HG03039 (cell line): Measurements from ENCODE around the gene CGNL1.

ENCODE experiments used
- ATAC-seq: cut with Tn5 transposase; IDR thresholded peaks from one replicate; pipeline ENCODE4 v1.9.1; 2021; ENCODE audit warnings: mild to moderate bottlenecking, moderate library complexity; ENCODE audit not compliant: unreplicated experiment

The CGNL1 gene, protein sequence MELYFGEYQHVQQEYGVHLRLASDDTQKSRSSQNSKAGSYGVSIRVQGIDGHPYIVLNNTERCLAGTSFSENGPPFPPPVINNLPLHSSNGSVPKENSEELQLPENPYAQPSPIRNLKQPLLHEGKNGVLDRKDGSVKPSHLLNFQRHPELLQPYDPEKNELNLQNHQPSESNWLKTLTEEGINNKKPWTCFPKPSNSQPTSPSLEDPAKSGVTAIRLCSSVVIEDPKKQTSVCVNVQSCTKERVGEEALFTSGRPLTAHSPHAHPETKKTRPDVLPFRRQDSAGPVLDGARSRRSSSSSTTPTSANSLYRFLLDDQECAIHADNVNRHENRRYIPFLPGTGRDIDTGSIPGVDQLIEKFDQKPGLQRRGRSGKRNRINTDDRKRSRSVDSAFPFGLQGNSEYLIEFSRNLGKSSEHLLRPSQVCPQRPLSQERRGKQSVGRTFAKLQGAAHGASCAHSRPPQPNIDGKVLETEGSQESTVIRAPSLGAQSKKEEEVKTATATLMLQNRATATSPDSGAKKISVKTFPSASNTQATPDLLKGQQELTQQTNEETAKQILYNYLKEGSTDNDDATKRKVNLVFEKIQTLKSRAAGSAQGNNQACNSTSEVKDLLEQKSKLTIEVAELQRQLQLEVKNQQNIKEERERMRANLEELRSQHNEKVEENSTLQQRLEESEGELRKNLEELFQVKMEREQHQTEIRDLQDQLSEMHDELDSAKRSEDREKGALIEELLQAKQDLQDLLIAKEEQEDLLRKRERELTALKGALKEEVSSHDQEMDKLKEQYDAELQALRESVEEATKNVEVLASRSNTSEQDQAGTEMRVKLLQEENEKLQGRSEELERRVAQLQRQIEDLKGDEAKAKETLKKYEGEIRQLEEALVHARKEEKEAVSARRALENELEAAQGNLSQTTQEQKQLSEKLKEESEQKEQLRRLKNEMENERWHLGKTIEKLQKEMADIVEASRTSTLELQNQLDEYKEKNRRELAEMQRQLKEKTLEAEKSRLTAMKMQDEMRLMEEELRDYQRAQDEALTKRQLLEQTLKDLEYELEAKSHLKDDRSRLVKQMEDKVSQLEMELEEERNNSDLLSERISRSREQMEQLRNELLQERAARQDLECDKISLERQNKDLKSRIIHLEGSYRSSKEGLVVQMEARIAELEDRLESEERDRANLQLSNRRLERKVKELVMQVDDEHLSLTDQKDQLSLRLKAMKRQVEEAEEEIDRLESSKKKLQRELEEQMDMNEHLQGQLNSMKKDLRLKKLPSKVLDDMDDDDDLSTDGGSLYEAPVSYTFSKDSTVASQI

DNA sequence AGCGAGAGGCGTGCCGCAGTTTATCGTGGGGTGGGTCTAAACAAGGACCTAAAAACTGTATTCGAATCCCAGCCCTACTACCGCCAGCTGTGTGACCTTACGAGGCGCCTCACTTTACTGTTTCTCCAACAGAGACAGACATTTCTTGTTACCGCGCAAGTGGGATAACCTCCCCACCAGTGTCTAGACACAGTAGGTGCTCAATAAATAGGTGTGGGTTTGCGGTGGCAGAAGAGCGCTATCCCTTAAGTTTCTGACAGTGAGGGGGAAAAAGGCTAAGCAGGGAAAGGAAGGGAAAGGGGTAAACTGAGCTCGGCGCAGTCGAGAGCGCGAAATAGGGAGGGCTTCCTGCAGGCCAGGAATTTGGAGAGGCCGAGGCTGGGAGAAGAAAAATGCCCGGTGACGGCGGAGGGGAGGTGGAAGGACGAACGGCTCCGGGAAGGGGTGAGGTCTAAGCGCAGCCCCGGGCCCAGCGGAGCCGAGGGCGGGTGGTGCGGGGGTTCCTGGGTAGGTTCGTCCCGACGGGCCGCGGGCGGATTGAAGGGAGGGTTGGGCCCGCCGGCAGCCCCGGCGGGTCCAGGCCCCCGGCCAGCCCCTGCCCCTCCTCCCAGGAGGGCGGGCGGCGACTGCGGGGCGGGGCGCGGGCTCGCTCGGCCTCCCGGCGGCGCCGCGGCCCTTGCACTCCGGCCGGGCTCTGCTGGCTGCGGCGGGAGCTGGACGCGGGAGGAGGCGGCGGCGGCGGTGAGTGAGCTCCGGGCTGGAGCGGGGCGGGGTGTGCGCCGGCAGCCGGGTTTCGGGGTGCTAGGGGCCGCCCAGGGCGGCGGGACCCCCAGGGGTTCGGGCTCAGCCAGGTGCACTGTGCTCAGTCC lies at the start of gene CGNL1:
TSS of gene CGNL1 (plus strand) at position 679 of the 869 bp plus-strand sequence. CDS start 61,495 bp downstream, outside the sequence.
- ATAC-seq = no peak

DNA sequence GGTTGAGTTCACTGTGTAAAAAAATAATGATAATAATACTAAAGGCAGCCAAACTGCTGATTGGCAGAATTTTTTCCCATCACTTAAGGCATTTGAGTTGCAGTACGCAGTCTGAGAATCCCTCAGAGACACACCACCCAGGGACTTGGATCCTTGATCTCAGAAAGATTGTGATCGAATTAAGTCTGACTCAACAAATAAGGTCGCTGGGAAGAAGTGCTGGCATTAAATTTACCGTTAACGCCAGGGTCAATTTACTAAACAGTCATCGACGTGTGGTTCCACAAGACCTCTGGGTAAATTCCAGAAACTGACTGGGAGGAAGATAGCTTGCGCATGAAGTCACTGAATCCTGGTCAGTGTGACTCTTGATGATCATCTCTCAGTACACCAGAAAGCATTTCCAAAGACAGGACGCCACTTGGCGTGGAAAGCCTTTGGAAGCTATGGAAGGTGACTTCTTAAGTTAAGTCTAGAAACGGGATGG lies 48.3 kb upstream of the CGNL1 start:
- no peak for ATAC-seq

DNA sequence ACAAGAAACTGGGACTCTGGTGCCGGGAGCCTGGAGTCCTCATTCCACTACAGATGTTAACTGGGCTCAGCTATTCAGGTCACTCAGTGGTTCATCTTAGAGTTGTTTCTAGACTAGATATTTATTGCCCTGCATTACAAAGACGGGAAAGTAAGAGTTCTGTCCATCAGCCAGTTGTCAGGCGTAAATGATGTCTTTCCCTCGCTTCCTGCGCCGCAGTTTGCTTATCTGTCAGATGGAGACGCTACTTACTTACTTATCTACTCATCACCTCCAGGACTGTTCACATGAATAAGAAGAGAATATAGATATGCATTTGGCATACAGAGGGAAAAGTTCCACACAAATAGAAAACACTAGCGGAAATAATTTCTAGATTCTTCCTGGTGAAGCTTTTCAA lies 47.8 kb upstream of the CGNL1 start:
- ATAC-seq = no peak

DNA sequence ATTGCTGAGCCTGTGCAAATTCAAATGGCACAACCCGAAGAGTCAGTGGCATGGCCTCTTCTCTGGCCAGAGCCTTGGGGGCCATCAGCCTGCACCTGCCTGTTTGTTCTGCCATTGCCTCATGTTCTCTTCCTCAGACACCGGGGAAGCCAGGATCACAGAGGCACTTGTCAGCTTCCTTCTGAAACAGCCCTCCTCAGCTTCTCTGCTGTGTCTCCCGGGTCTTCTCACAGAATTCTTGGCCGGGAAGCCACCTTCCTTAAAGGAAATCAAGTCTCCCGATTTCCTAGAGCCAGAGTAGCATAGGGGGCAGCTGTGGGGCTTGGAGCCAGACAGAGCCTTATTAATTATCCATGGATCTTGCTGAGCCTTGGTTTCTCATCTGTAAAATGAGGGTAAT lies 47.4 kb upstream of the CGNL1 start:
- no peak for ATAC-seq

DNA sequence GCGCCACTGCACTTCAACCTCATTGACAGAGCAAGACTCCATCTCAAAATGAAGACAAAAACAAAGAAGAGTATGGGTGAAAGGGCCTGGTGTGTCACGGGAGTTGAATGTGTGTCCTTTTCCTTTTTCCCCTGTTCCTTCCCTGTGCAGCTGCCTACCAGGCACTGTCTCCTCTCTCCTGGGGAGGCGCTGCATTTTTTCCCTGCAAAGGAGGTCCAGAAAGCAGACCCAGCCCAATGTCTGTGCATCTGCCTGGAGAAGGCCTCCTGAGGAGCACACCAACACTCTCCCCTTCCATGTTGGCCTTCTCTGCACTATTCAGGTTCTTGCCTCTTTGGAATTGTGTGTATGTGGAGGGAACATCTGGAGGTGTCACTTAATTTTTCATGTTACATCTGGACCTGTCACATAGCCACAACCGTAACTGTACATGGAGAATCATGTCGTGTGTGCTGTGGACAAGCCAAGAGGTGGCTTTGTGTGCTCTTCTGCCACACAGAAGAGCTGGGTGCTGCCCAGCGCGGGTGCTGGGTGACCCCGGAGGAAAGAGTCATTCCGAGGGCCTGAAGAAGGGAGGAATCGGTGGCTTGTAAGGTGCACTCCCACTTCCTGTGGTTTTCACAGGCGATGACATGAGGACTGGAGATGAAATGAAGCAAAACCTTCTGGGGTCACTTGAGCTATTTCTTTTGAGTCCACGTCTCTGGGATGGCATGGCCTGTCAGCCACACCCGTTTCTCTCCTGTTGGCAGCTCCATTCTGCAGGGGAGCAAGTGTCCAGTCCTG lies 46.5 kb upstream of the CGNL1 start:
- no peak for ATAC-seq

DNA sequence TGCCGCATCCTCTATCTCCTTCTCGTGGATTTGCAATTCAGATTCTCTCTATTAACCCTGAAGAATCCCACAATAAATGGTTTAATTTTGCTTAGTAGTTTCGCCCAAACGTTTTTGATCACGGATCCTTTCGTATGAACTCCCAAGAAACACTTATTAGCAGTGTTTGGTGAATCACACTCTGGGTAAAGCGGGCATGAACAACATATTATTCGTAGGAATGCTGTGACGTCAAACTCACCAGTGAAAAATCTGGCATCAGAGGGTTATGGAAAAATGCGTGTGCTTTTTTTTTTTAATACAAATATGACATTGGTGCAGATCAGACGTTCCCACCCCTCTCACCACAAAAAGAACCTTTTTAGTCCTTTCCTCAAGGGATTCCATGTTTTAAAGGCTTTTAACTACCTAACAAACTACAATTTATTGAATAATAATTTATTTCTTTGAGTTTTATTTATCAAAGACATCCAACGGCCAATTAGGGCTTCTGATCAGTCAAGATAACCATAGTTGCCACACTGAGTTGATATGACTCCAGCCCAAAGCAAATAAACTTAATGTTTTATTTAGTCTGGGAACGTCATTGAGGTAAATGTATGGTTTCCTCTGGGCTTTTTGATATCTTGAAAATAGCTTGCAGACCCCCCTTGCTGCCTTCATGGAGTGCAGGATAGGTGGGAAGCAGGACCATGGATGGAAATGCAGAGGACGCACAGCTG lies 45.5 kb upstream of the CGNL1 start:
- no peak for ATAC-seq

DNA sequence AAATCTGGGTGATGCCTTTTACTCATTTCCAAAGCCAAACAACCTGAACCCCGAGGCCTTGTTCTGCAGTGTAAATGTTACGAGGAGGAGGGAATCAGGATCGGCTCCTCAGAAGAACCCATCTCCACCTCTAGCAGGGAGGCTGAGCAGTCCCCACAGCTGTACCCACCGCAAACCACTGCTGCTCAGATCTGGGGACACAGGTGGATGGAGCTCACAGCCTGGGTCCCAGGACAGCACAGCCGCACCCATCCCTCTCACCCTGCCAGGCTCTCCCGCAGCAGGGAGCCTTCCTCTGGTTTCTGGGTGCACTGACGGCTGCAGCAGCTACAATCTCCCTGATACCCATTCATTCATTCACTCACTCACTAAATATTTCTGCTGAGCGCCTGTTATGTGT lies 44.0 kb upstream of the CGNL1 start:
- ATAC-seq = no peak

DNA sequence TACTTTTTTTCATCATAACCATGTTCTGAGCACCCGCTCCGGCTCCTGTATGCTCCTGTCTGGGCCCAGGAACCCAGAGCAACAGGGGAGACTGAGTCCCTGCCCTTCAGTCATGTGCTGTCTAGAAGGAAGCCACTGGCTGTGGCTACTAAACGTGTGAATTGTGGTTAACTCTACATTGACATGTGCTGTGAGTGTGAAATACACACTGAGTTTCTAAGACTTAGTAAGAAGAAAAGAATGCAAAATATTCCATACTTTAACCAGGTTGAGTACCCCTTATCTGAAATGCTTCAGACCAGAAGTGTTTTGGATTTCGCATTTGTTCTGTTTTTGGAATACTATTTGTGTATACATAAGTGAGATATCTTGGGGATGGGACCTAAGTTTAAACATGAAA lies 42.8 kb upstream of the CGNL1 start:
- ATAC-seq = no peak

DNA sequence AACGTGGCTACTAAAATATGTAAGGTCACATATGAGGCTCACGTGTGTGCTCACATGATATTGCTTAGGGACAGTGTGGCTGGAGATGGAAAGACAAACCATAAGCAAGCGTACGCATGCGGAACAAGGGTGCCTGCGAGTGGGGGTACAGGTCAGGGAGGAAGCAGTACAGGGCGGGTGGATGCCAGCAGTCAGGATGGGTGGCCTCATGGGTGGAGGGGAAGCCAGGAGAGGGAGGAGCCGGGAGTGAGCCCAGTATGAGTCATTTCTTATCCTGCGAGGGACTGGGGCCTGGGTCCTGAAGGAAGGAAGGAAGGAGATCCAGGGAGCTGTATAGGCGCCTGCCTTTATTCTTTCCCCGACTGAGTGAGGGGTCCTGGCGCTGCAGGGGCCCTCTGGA lies 42.0 kb upstream of the CGNL1 start:
- ATAC-seq = no peak

DNA sequence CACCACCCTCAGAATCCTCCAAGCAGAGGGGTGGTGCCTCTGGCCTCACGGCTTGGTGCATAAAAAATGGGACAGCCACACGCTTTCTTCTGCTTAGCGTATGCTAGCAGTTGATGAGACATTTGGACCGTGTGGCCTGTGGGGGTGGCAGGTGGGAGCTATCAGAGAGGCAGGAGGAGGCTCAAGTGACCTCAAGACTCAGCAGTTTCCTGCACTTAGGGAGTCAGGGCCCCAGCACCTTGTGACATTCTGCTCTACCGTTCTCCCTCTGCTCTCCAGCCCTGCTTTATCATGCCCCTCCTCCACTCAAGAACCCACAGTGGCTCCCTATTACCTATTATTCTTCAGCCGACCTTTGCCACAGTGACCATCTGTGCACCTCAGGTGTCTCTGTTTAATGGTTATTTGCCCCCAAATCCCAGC lies 41.0 kb upstream of the CGNL1 start:
- no peak for ATAC-seq

DNA sequence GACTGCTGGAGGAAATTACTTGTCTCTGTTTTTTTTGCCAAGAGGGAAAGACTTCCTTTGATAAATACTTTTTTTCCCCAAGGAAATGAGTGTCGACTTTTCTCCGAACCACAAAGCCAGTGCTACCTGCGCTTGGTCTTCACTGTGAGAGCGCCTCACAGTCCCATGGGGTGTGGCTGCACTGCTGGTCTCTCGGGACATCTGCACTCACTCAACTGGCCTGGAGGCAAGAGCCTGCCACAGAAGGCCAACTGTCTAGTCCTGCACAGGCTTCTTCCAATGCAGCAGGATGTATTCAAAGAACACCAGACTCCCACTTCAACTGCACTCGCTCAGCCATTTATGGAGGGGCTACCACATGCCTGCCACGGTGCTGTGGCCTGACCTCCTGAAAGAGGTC lies 40.6 kb upstream of the CGNL1 start:
- ATAC-seq = no peak

DNA sequence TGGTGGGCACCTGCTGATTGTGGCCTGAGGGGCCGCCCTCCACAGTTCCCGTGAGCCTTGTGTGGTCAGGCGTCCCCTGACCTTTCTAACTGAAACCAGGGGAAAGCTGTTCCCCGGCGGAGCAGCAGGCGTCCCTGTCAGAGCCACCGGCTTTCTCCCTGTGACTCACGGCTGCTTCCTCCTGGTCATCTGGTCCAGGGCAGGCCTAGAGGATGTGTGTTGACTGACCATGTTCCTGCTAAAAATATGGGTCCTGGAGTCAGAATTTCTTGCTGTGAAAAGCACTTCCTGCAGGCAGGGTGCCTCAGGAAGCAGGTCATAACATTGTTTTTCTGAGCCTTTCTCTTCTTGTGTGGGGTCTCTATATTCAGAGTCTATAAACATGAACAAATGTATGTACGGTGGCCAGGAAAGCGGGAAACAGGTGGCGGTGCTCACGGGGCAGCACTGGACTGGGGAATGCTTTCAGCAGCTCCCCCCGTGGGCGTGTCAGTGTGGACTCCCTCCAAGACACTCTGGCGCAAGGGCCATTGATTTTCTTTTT lies 38.4 kb upstream of the CGNL1 start:
- ATAC-seq = no peak

DNA sequence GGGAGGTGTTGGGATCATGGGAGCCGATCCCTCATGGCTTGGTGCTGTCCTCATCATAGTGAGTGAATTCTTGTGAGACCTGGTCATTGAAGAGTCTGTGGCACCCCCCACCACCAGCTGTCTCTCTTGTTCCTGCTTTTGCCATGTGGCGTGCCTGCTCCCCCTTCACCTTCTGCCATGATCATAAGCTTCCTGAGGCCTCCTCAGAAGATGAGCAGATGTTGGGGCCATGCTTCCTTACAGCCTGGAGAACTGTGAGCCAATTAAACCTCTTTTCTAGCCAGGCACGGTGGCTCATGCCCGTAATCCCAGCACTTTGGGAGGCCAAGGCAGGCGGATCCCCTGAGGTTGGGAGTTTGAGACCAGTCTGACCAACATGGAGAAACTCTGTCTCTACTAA lies 37.0 kb upstream of the CGNL1 start:
- ATAC-seq = no peak

DNA sequence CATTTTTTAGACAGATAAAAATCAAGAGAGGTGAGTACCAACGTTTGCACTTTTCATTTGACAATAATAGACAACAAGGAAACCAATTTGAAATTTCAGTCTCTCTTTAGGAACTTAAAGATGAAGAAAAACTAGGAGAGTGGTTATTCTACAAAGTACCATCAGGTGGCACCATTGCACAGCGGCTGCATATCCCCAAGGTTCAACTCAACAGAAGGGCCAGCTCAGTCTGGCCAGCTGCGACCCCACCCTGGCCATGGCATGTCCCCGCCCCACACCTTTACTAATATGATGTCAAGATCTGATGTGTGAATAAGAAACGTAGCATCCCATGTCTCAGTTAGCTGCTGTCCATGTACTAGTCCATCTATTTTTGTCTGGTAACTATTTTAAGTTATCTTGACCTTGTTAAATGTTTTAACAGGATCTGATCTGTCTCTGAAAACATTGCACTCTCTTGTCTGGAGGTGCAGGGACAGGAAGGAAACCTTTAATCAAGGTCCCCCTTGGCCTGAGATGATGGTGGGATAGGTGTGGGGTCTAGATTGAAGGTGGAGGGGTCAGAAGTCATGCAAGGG lies 35.5 kb upstream of the CGNL1 start:
- no peak for ATAC-seq

DNA sequence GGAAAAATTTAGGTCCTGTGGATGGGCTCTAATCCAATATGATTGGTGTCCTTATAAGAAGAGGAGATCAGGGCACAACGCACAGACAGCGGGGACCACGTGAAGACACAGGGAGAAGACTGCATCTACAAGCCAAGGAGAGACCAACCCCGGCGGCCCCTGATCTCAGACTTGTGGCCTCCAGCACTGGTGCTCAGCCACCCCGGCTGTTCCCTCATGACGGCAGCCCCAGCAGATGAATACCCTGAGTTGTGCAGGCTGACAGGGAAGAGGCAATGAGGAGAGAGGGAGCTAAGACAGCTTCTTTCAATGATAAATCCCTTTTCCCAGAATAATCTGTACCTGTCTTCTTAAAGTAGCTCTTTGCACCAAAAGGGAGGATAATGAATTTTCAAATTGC lies 33.3 kb upstream of the CGNL1 start:
- ATAC-seq = no peak

DNA sequence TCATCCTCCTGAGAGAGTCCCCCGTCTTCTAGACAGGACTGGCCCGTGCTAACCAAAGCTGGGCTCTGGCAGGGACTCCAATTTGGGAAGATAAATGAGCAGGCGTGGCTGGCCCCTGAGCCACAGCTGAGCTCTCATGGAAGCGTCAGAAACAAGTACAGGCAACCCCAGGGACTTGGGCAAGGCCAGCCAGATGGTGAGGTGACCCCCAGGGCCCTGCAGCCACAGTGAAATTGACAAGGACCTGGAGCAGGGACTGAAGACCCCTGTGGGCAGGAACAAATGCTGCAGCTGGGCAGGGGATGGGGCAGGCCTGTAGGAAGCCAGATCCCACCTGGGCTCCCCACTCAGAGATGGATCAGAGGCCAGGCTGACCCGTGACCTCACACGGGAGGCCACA lies 32.8 kb upstream of the CGNL1 start:
- ATAC-seq = no peak

DNA sequence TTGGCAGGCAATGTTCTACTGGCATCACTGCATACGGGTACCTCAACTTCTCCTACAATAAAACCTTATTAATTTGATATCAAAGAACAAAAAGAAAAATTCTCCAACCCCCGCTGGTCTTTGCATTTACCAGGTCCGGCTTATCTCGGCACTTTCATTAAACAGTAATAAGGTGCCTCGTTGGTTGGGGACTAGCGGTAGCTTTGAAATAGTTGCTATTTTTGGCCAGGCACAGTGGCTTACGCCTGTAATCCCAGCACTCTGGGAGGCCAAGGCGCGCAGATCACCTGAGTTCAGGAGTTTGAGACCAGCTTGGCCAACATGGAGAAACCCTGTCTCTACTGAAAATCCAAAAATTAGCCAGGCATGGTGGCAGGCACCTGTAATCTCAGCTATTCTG lies 32.0 kb upstream of the CGNL1 start:
- no peak for ATAC-seq

DNA sequence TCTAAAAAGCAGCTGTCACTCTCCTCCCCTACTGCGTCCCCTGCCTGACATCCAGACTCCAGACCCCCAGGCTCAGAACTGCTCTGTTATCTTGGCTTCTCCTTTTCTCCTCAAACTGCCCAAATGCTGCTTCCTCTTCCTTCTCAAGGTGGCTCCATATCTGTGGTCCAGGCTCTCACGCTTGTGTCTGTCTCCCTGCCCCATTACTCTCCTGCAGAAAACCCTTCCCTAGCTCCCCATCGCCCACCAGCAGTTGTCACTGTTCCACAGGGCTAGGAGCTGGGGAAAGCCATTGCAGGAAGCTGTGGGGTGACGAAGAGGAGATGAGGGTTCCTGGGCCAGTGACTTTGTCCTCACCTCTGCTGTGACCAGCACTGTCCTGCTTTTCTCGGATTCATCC lies 30.7 kb upstream of the CGNL1 start:
- no peak for ATAC-seq
